GM21619 (cell line): ENCODE data around the gene ZNF740.
A peak's percentile ranks its signal among the peaks of the same experiment; 100 is the strongest.
"Not testable (repeated sequence)": the region's sequence is repeated elsewhere in the genome, so short reads cannot be mapped to it uniquely, and the experiment has no call there.

Experiments used
- ATAC-seq: cut with Tn5 transposase; IDR thresholded peaks from one replicate; pipeline ENCODE4 v1.9.1; 2021; ENCODE audit not compliant: unreplicated experiment

ZNF740 gene

DNA sequence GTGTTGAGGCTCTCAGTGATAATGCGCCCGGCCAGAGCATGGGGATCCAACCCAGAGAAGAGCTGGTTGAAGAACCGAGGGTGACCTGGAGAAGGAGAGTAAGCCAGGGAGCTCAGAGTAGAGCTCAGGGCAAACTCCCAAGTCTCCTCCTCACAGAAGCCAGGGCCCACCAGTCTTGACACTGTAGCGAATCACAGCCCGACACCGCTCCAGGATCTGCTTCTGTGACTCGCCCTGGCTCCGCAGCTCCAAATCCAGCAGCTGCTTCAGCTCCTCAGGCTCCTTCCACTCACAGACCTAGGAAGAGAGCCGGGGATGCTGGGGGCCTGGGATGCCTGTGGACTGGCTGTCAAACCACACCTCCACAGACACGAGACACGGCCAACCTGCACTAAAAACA lies 8.2 kb upstream of the ZNF740 start:
- ATAC-seq, result no peak

DNA sequence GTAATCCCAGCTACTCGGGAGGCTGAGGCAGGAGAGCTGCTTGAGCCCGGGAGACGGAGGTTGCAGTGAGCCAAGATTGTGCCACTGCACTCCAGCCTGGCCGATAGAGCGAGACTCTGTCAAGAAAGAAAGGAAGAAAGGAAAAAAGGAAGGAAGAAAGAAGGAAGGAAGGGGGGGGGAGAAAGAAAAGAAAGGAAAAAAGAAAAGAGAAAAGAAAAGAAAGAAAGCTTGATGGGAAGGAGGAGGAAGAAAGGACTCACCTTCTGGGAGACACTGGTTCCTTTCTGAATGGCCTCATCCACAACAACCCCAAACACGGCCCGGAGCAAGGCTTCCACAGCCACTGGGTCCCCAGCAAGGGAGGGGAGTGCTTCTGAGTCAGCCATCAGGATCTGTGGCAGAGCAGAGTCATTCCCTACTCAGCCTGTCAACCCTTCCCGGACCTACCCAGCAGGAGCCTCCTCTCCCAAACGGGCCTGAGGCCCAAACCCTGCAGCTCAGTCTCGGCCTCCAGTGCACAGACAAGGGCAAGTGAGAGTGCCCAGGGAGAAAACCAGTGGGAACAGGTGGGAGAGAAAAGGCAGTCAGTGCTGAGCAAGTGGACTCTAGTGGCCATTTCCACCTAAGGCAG lies 7.3 kb upstream of the ZNF740 start:
- no peak for ATAC-seq

DNA sequence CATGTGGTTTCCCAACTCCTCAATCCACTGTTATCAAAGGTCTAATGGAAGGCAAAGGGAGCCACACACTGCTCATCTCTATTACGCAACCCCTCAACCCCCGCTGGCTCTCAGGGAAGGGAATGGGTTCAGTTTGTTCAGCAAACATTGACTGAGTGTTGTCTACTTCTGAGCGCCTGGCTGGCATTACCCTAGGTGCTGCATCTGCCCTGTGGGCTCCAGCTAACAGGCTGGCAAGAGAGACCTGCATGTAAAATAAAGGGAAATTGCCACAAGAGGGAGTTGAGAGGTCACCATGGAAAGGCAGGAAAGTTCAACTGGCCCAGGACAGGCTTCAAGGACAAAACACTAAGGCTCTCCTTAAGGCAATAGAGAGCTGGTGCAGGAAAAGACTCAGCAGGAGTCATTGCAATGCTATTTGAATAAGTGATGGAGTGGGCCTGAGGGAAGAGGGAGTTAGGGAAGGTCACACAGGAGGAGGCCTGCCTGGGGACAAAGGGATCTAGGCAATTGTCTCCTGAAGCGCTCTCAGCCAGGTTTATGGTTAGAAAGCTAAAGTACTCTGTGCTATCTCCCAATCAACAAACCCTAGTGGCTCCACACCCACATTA lies 5.5 kb upstream of the ZNF740 start:
- no peak for ATAC-seq

DNA sequence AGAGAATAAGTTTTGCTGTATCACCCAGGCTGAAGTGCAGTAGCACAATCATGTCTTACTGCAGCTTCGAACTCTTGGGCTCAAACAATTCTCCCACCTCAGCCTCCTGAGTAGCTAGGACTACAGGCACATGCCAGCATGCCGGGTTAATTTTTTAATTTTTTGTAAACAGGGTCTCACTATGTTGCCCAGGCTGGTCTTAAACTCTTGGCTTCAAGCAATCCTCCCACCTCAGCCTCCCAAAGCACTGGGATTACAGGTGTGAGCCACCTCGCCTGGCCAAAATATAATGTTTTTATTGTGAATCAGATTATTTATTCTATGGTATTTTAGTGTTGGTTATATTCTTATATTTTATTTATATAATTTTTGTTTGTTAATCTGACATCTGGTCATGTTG lies 3.8 kb upstream of the ZNF740 start:
- ATAC-seq, result no peak

DNA sequence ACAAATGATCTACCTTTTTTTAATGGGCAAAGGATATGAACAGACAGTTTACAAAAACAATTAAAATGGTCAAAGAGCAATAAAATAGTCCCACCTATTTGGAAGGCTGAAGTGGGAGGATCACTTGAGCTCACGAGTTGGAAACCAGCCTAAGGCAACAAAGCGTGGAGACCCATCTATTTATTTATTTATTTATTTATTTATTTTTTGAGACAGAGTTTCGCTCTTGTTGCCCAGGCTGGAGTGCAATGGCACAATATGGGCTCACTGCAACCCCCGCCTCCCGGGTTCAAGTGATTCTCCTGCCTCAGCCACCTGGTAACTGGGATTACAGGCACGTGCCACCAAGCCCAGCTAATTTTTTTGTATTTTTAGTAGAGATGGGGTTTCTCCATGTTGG lies 3.1 kb upstream of the ZNF740 start:
- not testable (repeated sequence) for ATAC-seq

DNA sequence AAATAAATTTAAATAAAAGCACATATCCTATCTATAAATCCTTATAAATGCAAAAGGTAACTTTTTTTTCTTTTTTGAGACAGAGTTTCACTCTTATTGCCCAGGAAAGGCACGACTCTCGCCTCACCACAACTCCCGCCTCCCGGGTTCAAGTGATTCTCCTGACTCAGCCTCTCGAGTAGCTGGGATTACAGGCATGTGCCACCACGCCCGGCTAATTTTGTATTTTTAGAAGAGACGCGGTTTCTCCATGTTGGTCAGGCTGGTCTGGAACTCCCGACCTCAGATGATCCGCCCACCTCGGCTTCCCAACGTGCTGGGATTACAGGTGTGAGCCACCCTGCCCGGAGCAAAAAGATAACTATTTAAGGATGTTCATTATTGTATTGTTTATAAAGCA lies 1.7 kb upstream of the ZNF740 start:
- ATAC-seq, result not testable (repeated sequence)

DNA sequence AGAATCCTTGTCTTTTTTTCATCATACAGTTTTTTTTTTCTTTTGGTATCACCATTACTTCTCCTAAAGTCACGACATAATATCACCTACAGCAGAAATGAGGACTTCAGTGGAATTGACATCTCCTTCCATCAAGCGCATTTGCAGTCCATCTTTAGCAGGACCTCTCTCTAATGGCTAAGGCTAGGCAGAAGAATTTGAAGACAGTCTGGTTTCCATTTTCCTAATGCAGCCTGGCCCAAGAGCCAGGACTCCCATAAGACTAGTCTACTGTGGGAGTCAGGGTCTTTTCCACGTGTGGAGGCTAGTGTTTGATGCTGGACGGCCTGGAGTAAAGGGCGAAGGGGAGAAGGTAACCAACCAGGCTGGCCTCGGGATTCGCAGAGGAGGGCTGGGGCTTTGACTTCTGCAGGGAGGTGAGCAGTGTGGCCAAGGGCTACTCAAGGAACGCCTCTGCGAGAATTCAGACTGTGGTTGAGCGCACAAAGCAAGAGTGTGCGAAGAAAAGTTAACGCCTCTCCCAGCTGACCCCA lies 769 bp upstream of the ZNF740 start:
- ATAC-seq, result peak; percentile 16

DNA sequence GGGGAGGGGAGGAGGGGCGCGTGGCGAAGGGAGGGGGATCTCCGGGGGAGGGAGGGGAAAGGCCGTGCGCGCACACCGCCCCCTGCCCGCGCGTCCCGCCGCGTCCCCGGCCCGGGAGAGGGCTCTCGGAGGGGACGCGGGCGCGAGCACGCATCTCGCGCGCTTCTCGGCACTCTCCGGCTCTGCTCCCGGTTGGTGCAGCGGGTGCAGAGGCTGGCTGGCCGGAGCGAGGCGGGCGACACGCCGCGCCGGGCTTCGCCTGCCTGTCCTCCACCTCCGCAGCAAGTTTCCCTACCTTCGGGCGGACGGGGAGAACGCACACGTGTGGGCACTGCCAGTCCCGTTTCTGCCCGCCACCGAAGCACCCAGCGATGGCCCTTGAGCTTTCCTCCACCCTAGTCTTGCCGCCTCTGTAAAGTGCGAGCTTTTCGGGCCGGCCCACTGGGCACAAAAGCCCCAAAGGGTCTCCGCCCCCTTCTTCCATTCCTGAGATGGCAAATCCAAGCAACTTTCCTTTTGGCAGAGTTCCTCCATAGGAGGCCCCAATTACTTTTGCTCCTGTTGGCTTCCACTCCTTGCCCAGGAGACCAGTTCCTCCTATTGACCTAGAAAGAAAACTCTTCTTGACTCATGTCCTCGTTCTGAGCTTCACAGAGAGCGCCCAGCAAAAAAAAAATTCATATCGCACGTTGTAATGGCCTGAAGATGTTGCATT lies 566 bp downstream of the ZNF740 start:
- peak; percentile 45 for ATAC-seq

DNA sequence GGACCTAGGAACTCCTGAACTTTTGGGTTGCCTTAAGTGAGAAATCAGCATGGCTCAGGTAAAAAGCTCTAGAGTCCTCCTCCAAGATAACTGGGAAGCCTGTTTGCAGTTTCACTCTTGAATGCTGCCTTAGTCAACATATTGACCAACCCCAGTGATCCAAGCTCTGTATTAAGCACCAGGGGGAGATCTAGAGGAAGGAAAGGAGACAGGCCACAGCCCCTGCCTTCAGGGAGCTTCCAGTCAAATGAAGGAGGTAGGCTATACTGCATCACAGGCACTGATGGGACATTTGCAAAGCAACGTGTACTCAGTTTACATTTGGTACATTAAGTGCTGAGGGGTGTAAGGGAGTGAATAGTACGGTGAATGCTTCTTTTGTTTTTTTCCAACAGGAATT lies 1.4 kb downstream of the ZNF740 start:
- ATAC-seq, result no peak

DNA sequence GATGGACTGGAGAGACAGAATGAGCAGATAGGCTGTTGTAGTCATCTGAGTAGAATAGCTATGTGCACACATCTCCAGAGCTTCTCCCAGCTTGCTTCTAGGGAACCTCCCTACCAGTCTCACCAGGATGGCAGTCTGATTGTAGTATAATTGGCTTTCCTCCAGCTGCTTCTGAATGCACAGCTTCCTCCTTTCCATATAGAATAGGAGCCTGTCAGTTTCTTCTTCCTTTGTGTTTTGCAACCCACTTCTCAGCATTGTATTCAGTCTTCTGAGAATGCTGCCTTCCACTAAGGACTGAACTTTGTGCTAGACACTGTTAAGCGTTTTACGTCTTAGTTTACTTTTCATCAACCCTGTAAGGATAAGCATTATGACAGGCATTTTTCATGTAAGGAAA lies 2.4 kb downstream of the ZNF740 start:
- no peak for ATAC-seq

DNA sequence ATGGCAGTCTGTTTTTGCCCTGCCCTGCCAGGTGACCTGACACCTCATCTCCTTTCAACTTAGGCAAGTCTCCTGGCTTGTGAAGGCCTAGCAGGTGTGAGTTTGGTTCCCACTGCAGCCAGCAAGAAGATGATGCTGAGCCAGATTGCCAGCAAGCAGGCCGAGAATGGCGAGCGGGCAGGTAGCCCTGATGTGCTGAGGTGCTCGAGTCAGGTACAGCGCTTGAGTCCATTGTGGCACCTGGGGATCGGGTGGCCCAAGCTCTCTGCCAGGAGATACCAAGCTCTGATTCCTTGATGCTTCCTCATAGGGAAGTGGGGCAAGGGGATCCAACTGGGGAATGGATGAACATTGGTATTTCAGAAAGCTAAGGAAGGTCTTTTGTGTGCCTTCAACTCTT lies 4.3 kb downstream of the ZNF740 start:
- no peak for ATAC-seq

DNA sequence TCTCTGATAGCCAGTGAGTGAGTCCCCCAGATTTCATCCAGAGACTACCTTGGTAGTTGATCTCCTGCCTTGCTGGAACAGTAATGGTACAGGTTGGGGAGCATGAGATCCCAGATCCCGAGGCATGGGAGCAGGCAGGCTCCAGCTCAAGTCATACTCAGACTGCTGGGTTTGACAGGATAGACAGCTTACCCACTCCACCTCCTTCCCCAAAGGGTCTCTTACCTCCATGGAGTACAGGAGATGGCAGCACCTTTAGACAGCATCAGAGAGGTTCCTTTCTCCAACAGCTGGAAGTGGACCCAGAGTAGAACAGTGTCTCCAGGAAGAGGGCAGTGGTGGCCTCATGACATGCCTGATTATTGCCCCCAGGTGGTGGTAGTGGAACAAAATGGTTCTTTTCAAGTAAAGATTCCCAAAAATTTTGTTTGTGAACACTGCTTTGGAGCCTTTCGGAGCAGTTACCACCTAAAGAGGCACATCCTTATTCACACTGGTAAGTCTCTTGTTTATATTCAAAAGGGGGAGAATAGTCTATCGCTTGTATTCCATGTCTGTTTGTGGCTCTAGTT lies 5.1 kb downstream of the ZNF740 start:
- no peak for ATAC-seq

DNA sequence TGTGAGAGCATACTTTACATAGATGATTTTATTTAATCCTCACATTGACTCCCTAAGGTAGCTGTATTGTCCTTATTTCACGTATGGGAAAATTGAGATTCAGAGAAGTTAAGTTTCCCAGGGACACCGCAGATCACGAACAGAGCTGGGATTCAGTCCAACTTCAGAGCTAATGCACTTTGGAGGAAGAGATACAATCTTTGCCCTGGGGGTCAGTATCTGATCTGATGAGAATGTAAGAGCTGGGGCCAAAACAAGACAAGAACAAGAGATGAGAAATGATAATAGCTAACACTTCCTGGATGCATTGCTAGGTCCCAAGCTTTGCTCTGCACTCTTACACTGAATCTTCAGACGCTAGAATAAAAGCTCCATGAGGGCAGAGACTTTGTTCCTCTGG lies 6.2 kb downstream of the ZNF740 start:
- ATAC-seq, result no peak

DNA sequence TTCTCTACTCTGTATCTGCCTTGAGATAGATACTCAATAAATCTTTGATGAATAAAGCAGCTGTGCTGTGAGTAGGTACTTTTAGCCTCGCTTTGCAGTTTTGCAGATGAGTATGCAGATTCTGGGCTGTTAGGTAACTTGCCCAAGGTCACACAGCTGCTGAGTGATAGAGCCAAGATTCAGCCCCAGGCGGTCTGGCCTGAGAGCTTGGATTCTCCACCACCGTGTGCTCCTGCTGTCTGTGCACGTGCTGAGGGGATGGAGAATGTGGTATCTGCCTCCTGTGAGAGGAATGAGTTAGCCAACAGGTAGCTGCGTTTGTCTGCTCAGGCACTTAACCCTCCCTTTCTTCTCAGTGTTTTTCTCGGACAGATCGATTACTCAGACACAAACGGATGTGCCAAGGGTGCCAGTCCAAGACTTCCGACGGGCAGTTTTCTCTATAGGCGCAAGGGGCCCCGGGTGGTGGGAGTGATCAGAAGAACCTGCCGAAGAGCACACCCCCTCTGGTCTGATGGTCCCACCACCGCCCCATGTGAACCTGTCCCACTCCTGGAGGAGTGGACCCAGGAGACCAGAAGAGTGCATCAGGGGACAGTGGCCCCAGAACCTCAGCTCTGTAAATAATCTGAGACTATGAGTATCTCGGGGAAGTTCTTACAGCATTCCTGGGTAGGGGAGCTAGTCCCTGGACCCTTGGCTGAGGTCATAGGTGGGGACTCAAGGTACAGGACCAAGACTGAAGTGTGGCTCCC lies 6.8 kb downstream of the ZNF740 start:
- ATAC-seq, result no peak

DNA sequence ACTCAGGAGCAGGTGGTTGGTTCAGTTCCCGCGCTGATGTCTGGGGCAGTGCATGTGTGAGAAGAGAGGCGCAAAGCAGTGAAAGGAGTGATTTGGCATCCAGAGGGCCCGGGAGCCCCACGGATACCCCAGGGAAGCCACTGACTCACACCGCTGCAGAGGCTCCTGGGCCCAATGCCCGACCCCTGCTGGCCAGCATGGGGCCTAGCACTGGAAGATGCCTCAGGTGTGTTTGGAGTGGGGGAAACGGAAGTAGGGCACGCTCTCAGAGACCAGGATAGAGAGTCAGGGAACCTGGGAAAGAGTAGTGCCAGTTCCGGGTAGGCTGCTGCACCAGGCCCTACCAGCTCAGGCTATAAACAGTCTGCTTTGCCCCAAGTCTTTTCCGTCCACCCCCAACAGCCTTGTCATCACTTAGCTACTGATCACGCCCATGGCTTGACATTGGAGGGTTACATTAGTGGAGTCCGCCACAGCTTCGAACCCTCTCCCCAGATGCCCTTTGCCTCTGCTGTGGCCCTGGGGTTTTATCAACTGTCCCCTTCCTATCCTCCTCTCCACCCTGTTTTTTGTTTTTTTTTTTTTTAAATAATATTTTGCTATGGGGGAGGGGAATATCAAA lies 9.7 kb downstream of the ZNF740 start:
- ATAC-seq, result no peak

DNA sequence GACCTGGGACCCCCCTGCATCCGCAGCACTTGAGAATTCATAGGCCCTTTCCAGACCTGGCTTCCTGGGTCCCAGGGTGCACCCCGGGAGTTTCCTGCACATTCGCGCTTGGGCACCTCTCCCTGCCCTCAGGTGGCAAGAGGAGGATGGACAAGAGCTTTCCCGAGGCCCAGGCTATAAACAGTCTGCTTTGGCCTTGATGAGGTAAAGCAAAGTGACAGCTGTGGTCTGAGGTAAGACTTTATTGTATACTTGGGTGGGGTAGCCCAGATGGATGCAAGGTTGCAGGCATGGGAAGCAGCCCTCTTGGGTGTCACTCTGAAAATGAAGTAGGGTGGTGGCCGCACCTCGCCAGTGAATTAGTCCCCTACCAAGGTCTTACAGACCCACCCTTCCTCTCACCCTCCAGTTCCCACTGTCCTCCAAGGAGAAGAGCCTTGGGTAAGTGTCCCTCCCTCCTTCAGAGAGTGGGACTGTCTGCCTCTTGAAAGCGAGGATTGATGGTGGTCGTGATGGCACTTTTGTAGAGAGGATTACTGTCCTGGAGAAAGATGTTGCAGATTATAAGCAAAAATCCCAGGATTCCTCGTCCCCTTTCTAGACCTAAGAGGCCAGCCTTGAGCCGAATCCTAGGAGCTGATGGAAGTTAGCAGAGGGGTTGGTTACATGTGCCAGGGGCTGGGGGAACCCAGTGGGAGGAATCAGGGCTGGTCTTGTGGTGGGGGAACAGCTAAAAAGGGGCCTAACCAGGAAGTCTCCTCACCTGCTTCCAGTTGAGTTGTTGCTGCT lies 10.8 kb downstream of the ZNF740 start:
- ATAC-seq, result no peak

DNA sequence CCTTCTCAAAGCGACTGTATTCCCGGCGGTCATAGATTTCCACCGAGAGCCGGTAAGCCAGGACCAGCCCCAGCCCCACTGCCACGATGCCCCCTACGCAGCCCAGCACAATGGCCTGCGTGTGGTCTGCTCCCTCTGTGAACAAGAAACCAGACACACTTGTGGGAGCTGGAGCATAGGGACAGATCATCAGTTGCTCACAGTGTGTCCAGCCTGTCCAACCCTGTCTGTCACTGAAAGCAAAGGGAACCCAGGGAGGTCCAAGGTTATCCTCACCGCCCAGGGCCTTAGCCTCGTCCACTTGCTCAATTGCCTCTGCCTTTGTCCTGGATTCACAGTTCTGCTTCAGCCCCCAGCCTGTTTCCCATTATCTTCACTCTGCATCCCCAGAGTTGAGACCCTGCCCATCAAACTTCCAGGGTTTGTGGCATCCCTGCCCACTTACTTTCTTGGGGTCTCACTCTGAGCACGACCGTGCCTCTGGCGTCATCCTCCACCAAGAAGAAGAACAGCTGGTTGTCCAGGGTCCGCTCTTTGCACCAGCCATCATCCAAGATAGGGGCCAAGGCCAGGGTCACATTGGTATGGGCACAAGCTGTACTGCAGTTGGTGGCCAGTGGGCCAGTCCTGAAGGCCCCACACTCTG lies 11.5 kb downstream of the ZNF740 start:
- no peak for ATAC-seq

DNA sequence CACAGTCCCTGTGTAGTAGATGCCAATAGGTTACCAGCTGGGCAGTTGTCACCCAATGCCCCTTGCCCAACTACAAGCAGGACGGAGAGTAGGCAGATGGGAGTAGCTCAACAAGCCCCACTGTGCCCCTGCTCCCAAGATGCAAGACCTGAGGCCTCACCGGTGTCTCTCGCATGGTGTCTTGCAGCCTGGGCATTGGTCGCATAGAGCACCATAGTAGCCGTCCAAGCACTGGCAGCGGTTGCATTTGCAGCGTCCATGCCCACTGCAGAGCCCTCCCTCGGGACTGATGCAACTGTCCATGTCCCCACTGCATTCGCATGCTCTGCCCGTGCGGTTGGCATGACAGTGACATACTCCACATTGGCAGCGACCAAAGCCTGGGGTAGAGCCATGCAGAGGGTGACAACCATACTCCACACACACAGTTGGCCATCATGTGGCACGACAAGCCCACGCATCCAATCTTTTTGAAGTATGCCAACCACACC lies 12.1 kb downstream of the ZNF740 start:
- ATAC-seq, result no peak

DNA sequence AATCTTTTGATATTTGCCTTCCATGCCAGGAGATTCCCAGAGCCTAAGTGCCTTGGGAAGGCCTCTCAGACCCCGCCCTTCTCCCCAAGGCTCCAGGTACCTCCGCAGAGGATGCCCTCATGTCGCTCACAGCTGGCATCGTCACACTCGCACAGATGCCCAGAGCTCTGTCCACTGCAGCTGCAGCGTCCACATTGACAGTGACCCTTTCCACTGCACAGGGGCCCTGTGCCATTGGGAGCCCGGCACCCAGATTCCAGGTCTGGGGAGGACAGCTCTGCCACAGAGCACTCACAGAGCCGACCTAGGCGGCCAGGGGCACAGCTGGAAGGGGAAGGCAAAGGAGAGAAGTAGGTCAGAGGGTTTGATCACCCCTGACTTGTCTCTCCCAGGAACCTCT lies 12.5 kb downstream of the ZNF740 start:
- ATAC-seq, result no peak
